SHP77 treated with DMSO at 0.1 percent for 48 hours (cell line): Measurements from ENCODE around the gene ARG2.

ENCODE experiments used
- DNase-seq: peaks from one replicate; lab custom pipeline; 2025; lab: John Stamatoyannopoulos, UW

ARG2 gene

GRCh38 chr14:67638642-67639041 is 18.9 kb downstream of the ARG2 start:
- DNase-seq: no peak

- DNase-seq: no peak
These were observed 21.8 kb downstream of the ARG2 start for GRCh38 chr14:67641480-67641879.

- no peak for DNase-seq
These were observed 22.4 kb downstream of the ARG2 start for GRCh38 chr14:67641902-67642749.

- DNase-seq: no peak
These were observed 24.0 kb downstream of the ARG2 start for GRCh38 chr14:67643713-67644112.

- DNase-seq: no peak
These were observed 24.7 kb downstream of the ARG2 start for GRCh38 chr14:67644428-67644827.

- no peak for DNase-seq
These were observed 25.7 kb downstream of the ARG2 start for GRCh38 chr14:67645414-67645813.

- no peak for DNase-seq
These were observed 26.4 kb downstream of the ARG2 start for GRCh38 chr14:67646131-67646530.

- DNase-seq: no peak
These were observed 30.4 kb downstream of the ARG2 start for GRCh38 chr14:67650151-67650550.

- no peak for DNase-seq
These were observed 31.0 kb downstream of the ARG2 start for GRCh38 chr14:67650694-67651093.

GRCh38 chr14:67652189-67652588 is 32.5 kb downstream of the ARG2 start:
- DNase-seq: no peak

GRCh38 chr14:67653651-67654280 is 34.0 kb downstream of the ARG2 start:
- DNase-seq: no peak

- DNase-seq: no peak
These were observed 43.9 kb downstream of the ARG2 start for GRCh38 chr14:67663633-67664032.

GRCh38 chr14:67665868-67666267 is 46.1 kb downstream of the ARG2 start:
- DNase-seq: no peak

- no peak for DNase-seq
These were observed 47.2 kb downstream of the ARG2 start for GRCh38 chr14:67666750-67667449.

- no peak for DNase-seq
These were observed 48.8 kb downstream of the ARG2 start for GRCh38 chr14:67668559-67668958.

- DNase-seq: no peak
These were observed 53.7 kb downstream of the ARG2 start for GRCh38 chr14:67673451-67673850.

GRCh38 chr14:67674139-67674479 is 54.4 kb downstream of the ARG2 start:
- DNase-seq: peak; percentile 2

GRCh38 chr14:67674480-67675218 is 54.9 kb downstream of the ARG2 start, which contains the start of gene VTI1B:
Gene VTI1B (minus strand): TSS chr14:67674632. CDS start chr14:67674489, 143 bp downstream.
- peak; percentile 68 for DNase-seq

GRCh38 chr14:67675219-67675582 is 55.5 kb downstream of the ARG2 start:
- DNase-seq: no peak

- DNase-seq: no peak
These were observed 59.3 kb downstream of the ARG2 start for GRCh38 chr14:67679006-67679405.

- no peak for DNase-seq
These were observed 60.4 kb downstream of the ARG2 start for GRCh38 chr14:67680121-67680602.

- no peak for DNase-seq
These were observed 61.2 kb downstream of the ARG2 start for GRCh38 chr14:67680941-67681340.
